Ecto neural progenitor cell (in vitro differentiated cells): Measurements from ENCODE around the gene PCDHA9.
A peak's percentile ranks its signal among the peaks of the same experiment; 100 is the strongest.
"Not testable (repeated sequence)": the region's sequence is repeated elsewhere in the genome, so short reads cannot be mapped to it uniquely, and the experiment has no call there.

ENCODE experiments used
- DNase-seq: peaks from one replicate; pipeline ENCODE4 v3.0.0-alpha.2; 2018; ENCODE audit warnings: low spot score

The PCDHA9 gene

DNA sequence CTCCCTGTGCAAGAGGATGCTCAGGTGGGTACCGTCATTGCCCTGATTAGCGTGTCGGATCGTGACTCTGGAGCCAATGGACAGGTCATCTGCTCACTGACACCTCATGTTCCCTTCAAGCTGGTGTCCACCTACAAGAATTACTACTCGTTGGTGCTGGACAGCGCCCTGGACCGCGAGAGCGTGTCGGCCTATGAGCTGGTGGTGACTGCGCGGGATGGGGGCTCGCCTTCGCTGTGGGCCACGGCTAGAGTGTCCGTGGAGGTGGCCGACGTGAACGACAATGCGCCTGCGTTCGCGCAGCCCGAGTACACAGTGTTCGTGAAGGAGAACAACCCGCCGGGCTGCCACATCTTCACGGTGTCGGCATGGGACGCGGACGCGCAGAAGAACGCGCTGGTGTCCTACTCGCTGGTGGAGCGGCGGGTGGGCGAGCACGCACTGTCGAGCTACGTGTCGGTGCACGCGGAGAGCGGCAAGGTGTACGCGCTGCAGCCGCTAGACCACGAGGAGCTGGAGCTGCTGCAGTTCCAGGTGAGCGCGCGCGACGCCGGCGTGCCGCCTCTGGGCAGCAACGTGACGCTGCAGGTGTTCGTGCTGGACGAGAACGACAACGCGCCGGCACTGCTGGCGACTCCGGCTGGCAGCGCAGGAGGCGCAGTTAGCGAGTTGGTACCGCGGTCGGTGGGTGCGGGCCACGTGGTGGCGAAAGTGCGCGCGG lies 28.5 kb downstream of the PCDHA9 start:
- not testable (repeated sequence) for DNase-seq

DNA sequence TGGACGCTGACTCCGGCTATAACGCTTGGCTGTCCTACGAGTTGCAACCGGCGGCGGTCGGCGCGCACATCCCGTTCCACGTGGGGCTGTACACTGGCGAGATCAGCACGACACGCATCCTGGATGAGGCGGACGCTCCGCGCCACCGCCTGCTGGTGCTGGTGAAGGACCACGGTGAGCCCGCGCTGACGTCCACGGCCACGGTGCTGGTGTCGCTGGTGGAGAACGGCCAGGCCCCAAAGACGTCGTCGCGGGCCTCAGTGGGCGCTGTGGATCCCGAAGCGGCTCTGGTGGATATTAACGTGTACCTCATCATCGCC lies 29.0 kb downstream of the PCDHA9 start:
- DNase-seq: no peak

DNA sequence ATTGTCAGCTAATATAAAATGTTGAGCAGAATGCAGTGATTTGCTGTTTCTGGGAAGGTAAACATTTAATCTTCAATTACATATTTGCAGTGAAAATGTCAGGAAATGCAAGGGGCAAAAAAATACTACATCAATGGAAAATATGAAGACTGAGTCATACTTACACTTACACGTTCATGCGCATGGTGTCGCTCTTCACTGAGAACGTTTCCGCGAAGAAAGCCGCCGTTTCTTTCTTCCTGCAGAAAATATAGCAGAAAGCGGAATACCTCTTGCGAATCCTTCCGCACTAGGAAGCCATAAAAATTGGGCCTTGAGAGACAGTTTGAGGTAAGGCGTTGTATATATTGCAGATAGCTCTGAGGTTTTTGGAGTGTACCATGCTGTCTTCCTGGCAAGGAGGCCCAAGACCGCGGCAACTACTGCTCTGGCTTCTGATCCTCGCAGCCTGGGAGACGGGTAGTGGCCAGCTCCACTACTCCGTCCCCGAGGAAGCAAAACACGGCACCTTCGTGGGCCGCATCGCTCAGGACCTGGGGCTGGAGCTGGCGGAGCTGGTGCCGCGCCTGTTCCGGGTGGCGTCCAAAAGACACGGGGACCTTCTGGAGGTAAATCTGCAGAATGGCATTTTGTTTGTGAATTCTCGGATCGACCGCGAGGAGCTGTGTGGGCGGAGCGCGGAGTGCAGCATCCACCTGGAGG lies 33.9 kb downstream of the PCDHA9 start, which contains the start of gene PCDHA13:
Gene PCDHA13 (plus strand): TSS at position 236 of the 702 bp plus-strand sequence. CDS start 145 bp downstream, at position 381.
- peak; percentile 47 for DNase-seq

DNA sequence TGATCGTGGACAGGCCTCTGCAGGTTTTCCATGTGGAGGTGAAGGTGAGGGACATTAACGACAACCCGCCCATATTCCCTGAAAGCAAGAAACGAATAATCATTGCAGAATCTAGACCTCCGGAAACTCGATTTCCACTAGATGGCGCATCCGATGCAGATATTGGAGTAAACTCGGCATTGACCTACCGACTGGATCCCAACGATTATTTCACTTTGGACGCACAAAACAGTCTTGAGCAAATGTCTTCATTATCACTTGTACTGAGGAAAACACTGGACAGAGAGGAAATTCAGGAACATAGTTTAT lies 34.4 kb downstream of the PCDHA9 start:
- peak; percentile 51 for DNase-seq

DNA sequence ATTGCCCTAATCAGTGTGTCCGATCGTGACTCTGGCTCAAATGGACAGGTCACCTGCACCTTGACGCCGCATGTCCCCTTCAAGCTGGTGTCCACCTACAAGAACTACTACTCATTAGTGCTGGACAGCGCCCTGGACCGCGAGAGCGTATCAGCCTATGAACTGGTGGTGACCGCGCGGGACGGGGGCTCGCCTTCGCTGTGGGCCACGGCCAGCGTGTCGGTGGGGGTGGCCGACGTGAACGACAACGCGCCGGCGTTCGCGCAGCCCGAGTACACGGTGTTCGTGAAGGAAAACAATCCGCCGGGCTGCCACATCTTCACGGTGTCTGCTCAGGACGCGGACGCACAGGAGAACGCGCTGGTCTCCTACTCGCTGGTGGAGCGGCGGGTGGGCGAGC lies 35.2 kb downstream of the PCDHA9 start:
- no peak for DNase-seq

DNA sequence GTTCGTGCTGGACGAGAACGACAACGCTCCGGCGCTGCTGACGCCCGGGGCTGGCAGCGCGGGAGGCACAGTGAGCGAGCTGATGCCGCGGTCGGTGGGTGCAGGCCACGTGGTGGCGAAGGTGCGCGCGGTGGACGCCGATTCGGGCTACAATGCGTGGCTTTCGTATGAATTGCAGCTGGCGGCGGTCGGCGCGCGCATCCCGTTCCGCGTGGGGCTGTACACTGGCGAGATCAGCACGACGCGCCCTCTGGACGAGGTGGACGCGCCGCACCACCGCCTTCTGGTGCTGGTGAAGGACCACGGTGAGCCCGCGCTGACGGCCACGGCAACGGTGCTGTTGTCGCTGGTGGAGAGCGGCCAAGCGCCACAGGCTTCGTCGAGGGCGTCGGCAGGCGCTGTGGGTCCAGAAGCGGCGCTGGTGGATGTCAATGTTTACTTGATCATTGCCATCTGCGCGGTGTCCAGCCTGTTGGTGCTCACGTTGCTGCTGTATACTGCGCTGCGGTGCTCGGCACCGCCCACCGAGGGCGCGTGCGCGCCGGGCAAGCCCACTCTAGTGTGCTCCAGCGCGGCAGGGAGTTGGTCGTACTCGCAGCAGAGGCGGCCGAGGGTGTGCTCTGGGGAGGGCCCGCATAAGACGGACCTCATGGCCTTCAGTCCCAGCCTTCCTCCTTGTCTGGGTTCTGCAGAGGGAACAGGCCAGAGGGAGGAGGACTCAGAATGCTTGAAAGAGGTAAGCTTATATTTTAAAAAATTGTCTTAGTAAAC lies 35.9 kb downstream of the PCDHA9 start:
- no peak for DNase-seq
